Activated CD4-positive, alpha-beta memory T cell treated with anti-CD3 and anti-CD28 coated beads for 36 hours (primary cell): Measurements from ENCODE around the gene CCDC80. TPM values are rescaled to one million over a fixed set of nuclear protein-coding genes. Genes with fewer than 3 reads are reported as not detected.
"Not testable (repeated sequence)": the region's sequence is repeated elsewhere in the genome, so short reads cannot be mapped to it uniquely, and the experiment has no call there.

Experiments used
- CTCF ChIA-PET: fragments of 350-600 bp; sonication (Branson Sonifier 250); formaldehyde crosslinking; loops from one replicate; lab custom pipeline; 2021; ENCODE audit warnings: antibody characterized with exemption, inconsistent platforms; lab: Charles Lee
- POLR2A ChIA-PET: fragments of 350-600 bp; sonication (Branson Sonifier 250); formaldehyde crosslinking; loops from one replicate; lab custom pipeline; 2021; ENCODE audit warnings: antibody characterized with exemption; lab: Charles Lee
- DNase-seq: peaks from one replicate; pipeline ENCODE4 v3.0.0-alpha.2; 2020
- H3K27ac Mint-ChIP-seq: one replicate; pipeline ENCODE4 v1.8.0; 2021; ENCODE audit warnings: mixed read lengths
- H3K27me3 Mint-ChIP-seq: one replicate; pipeline ENCODE4 v1.8.0; 2021; ENCODE audit warnings: mixed read lengths
- H3K36me3 Mint-ChIP-seq: one replicate; pipeline ENCODE4 v1.8.0; 2021; ENCODE audit warnings: mixed read lengths
- H3K4me1 Mint-ChIP-seq: one replicate; pipeline ENCODE4 v1.8.0; 2021; ENCODE audit warnings: low read depth, mixed read lengths
- H3K4me3 Mint-ChIP-seq: one replicate; pipeline ENCODE4 v1.8.0; 2021; ENCODE audit warnings: mild to moderate bottlenecking, mixed read lengths
- H3K9me3 Mint-ChIP-seq: one replicate; pipeline ENCODE4 v1.8.0; 2021; ENCODE audit warnings: mixed read lengths
- intact Hi-C: fragments of 100-400 bp; cut with micrococcal nuclease; formaldehyde crosslinking; loops from one replicate; pipeline ENCODE4 v1.15.1; 2023
- total RNA-seq, 2 experiments: library from RNA; stranded (reverse); gene quantifications; one replicate each; pipeline ENCODE4 v1.2.3, GENCODE V29; 2021

Gene CCDC80
- total RNA-seq, 2 experiments from 2014 or later: not detected

GRCh38 chr3:112681822-112682325, 40.9 kb upstream of the CCDC80 start:
- CTCF ChIA-PET: interaction anchor here (0.9 to 1.4 kb wide), 2 partner anchors 34 to 39 kb away, joined by 3 read pairs; no protein-coding TSS in a partner anchor
- POLR2A ChIA-PET: no interaction called here

DNA sequence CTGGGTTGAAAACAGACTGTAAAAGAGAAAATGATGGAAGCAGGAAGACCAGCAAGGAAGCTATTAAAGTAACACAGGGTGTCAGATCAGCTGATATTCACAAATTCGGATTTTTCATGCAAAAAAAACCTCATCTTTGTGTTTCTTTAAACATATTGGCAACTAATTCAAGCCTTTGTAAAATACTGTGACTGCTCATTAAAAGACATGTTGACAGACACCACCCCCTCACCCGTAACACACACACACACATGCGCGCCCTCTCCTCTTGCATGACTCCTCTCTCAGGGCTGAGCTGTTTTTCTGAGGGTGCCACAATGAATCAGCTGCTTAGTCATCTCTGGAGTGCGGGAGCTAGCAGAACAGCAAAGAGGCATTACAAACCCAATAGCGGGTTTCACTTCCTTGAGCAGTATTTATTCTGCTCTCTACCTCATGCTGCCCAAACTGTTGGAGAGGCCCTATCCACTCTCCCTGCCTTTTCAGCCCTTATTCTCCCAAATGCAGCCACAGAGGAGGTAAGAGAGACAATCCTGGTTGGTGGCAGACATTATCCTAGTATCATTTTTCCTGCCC, 35.8 kb upstream of the CCDC80 start:
- Mint-ChIP-seq H3K27ac (peak overlapping the region; percentile 14), H3K9me3 (no peaks in the 10 kb centered on the region), H3K4me1 (peaks cover 52% of the 10 kb centered on the region), H3K27me3 (peaks cover 14% of the 10 kb centered on the region), H3K36me3 (no peaks in the 10 kb centered on the region), H3K4me3 (peak overlapping the region; percentile 14)
- POLR2A ChIA-PET: interaction anchor here (1.0 to 1.1 kb wide), 2 partner anchors 60 to 329 kb away, joined by 3 read pairs; no protein-coding TSS in a partner anchor
- intact Hi-C loops: loop anchor here (1.0 to 5.0 kb wide), 8 partner anchors 33 to 1071 kb away; partner anchors contain the start of genes ATG3, ATP6V1A, NAA50 and SLC35A5
- peak; percentile 96 for DNase-seq
- CTCF ChIA-PET: interaction anchor here (1.1 to 1.2 kb wide), 2 partner anchors 58 to 303 kb away, joined by 3 to 5 read pairs; no protein-coding TSS in a partner anchor

More at GRCh38 chr3:112681822-112682325, 40.9 kb upstream of the CCDC80 start:
- no peaks in the 10 kb centered on the region for H3K36me3 Mint-ChIP-seq
- no peaks in the 10 kb centered on the region for H3K9me3 Mint-ChIP-seq
- intact Hi-C loops: no loop called here
- no peak for DNase-seq
- peaks cover 10% of the 10 kb centered on the region for H3K4me1 Mint-ChIP-seq
- peaks cover 10% of the 10 kb centered on the region for H3K27me3 Mint-ChIP-seq
- no peak overlapping the region for H3K27ac Mint-ChIP-seq
- no peak overlapping the region for H3K4me3 Mint-ChIP-seq

- peak overlapping the region; percentile 14 for H3K4me3 Mint-ChIP-seq
- ChIA-PET POLR2A (interaction anchor here (1.0 kb wide), 1 partner anchor 61 kb away, joined by 3 read pairs; no protein-coding TSS in a partner anchor), CTCF (interaction anchor here (1.1 to 1.2 kb wide), 2 partner anchors 58 to 303 kb away, joined by 3 to 5 read pairs; no protein-coding TSS in a partner anchor)
- intact Hi-C loops: loop anchor here (1.0 to 5.0 kb wide), 8 partner anchors 33 to 1071 kb away; partner anchors contain the start of genes ATG3, ATP6V1A, NAA50 and SLC35A5
- peaks cover 57% of the 10 kb centered on the region for H3K4me1 Mint-ChIP-seq
- no peaks in the 10 kb centered on the region for H3K36me3 Mint-ChIP-seq
- no peaks in the 10 kb centered on the region for H3K9me3 Mint-ChIP-seq
- H3K27me3 Mint-ChIP-seq: peaks cover 14% of the 10 kb centered on the region
- no peak overlapping the region for H3K27ac Mint-ChIP-seq
- no peak for DNase-seq
These were observed 35.1 kb upstream of the CCDC80 start for GRCh38 chr3:112675943-112676535.

- no peak overlapping the region for H3K4me3 Mint-ChIP-seq
- CTCF ChIA-PET: no interaction called here
These were observed 34.4 kb upstream of the CCDC80 start for GRCh38 chr3:112675349-112675748.

GRCh38 chr3:112672716-112673541, 32.0 kb upstream of the CCDC80 start:
- no peaks in the 10 kb centered on the region for H3K9me3 Mint-ChIP-seq
- peak overlapping the region; percentile 66 for H3K27ac Mint-ChIP-seq
- no peaks in the 10 kb centered on the region for H3K36me3 Mint-ChIP-seq
- no peak overlapping the region for H3K4me3 Mint-ChIP-seq
- H3K4me1 Mint-ChIP-seq: peaks cover 62% of the 10 kb centered on the region
- H3K27me3 Mint-ChIP-seq: peaks cover 17% of the 10 kb centered on the region
- POLR2A ChIA-PET: no interaction called here
- CTCF ChIA-PET: interaction anchor here (1.0 to 1.2 kb wide), 2 partner anchors 62 to 141 kb away, joined by 3 read pairs; no protein-coding TSS in a partner anchor
- peak; percentile 16 for DNase-seq
- intact Hi-C loops: no loop called here

More at GRCh38 chr3:112675349-112675748, 34.4 kb upstream of the CCDC80 start:
- intact Hi-C loops: loop anchor here (5.0 kb wide), 5 partner anchors 113 to 1072 kb away; partner anchors contain the start of genes ATG3, ATP6V1A, NAA50 and SLC35A5
- Mint-ChIP-seq H3K27me3 (peaks cover 14% of the 10 kb centered on the region), H3K4me1 (peaks cover 62% of the 10 kb centered on the region), H3K36me3 (no peaks in the 10 kb centered on the region), H3K9me3 (no peaks in the 10 kb centered on the region), H3K27ac (no peak overlapping the region)
- no peak for DNase-seq
- POLR2A ChIA-PET: no interaction called here

DNA sequence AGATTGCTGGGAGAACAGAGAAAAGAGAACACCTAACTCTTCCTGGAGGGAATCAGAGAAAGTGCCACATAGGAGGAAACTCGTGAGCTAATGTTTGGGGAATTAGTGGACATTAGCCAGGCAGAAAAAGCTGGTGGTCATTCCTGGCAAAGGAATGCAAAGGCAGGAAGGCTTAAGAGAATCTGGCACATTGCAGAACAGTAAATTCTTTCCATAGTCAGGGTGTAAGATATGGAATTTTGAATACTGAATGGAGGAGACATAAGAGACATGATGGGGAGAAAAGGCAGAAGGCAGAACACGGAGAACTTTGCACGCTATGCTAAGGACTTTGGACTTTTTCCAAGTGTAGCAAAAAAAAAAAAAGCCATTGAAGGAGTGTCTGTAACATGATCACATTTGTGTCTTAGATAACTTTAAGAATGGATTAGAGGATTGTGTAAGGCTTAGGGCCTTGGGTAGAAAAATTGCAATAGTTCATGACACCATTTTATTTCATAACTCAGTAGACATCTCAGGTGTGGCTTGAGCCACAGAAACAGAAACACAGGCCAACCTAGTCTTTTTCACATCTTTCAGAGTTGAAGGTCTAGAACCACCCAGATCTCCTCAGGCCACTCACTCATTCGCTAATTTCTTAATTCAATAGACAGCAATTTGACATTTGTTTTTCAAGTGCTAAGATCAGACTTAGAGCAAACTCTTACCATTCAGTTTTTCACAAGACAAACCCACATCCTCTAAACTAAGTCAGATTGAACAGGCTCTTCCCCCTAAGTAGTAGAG, 31.2 kb upstream of the CCDC80 start:
- Mint-ChIP-seq H3K36me3 (no peaks in the 10 kb centered on the region), H3K27me3 (peaks cover 16% of the 10 kb centered on the region), H3K4me1 (peaks cover 59% of the 10 kb centered on the region), H3K27ac (peak overlapping the region; percentile 66), H3K9me3 (no peaks in the 10 kb centered on the region), H3K4me3 (no peak overlapping the region)
- CTCF ChIA-PET: interaction anchor here (1.0 kb wide), 2 partner anchors 63 to 142 kb away, joined by 3 read pairs; no protein-coding TSS in a partner anchor
- no peak for DNase-seq
- intact Hi-C loops: no loop called here
- POLR2A ChIA-PET: no interaction called here

GRCh38 chr3:112670824-112671223, 29.9 kb upstream of the CCDC80 start:
- DNase-seq: no peak
- peaks cover 15% of the 10 kb centered on the region for H3K27me3 Mint-ChIP-seq
- no peak overlapping the region for H3K27ac Mint-ChIP-seq
- H3K4me3 Mint-ChIP-seq: no peak overlapping the region
- CTCF ChIA-PET: interaction anchor here (1.0 kb wide), 1 partner anchor 64 kb away, joined by 3 read pairs; no protein-coding TSS in a partner anchor
- H3K36me3 Mint-ChIP-seq: no peaks in the 10 kb centered on the region
- POLR2A ChIA-PET: no interaction called here
- no peaks in the 10 kb centered on the region for H3K9me3 Mint-ChIP-seq
- peaks cover 46% of the 10 kb centered on the region for H3K4me1 Mint-ChIP-seq
- intact Hi-C loops: no loop called here

DNA sequence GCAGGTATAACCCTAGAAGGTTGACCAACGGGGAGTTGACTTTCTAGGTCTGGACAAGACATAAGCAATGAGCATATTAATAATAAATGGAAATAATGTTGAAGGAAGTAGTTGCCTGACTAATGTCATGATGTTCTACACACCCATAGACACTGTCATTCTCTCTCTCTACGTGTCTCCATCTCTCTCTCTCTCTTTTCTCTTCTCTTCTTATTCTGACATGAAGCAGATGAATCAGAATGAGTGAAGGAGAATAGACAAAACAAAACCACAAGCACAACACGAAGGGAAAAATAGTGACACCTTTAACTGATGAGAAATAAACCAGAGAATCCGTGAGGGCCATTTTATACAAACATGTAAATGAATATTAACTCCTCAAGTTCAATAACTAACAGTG, 26.7 kb upstream of the CCDC80 start:
- Mint-ChIP-seq H3K9me3 (no peaks in the 10 kb centered on the region), H3K4me3 (no peak overlapping the region), H3K36me3 (no peaks in the 10 kb centered on the region), H3K27me3 (peaks cover 4% of the 10 kb centered on the region), H3K27ac (no peak overlapping the region), H3K4me1 (peaks cover 23% of the 10 kb centered on the region)
- DNase-seq: no peak
- CTCF ChIA-PET: interaction anchor here (1.8 kb wide), 1 partner anchor 25 kb away, joined by 6 read pairs; no protein-coding TSS in a partner anchor
- intact Hi-C loops: no loop called here
- POLR2A ChIA-PET: no interaction called here

GRCh38 chr3:112665009-112665408, 24.1 kb upstream of the CCDC80 start:
- POLR2A ChIA-PET, H3K27me3 Mint-ChIP-seq, DNase-seq, intact Hi-C loops, H3K4me3 Mint-ChIP-seq, H3K36me3 Mint-ChIP-seq, H3K4me1 Mint-ChIP-seq, H3K9me3 Mint-ChIP-seq, H3K27ac Mint-ChIP-seq, CTCF ChIA-PET: not testable (repeated sequence)

GRCh38 chr3:112656043-112656442, 15.1 kb upstream of the CCDC80 start:
- H3K4me3 Mint-ChIP-seq: no peak overlapping the region
- no peaks in the 10 kb centered on the region for H3K4me1 Mint-ChIP-seq
- H3K9me3 Mint-ChIP-seq: no peaks in the 10 kb centered on the region
- CTCF ChIA-PET: interaction anchor here (0.6 to 1.1 kb wide), 2 partner anchors 79 to 117 kb away, joined by 3 to 8 read pairs; no protein-coding TSS in a partner anchor
- no peaks in the 10 kb centered on the region for H3K27me3 Mint-ChIP-seq
- intact Hi-C loops: no loop called here
- H3K27ac Mint-ChIP-seq: no peak overlapping the region
- H3K36me3 Mint-ChIP-seq: no peaks in the 10 kb centered on the region
- POLR2A ChIA-PET: interaction anchor here (0.6 kb wide), 1 partner anchor 54 kb away, joined by 3 read pairs; no protein-coding TSS in a partner anchor
- no peak for DNase-seq
